Testis (tissue), 3 donors: ENCODE data around the gene OR52I1. TPM values are rescaled to one million over a fixed set of nuclear protein-coding genes. Genes with fewer than 3 reads are reported as not detected.
A peak's percentile ranks its signal among the peaks of the same experiment; 100 is the strongest.

Experiments used
- DNase-seq: peaks from one replicate; pipeline ENCODE4 v3.0.0-alpha.2; 2019
- H3K27ac ChIP-seq, 2 donors: fragments of 200-600 bp; sonication (generic); one replicate each; pipeline ENCODE4 v1.5.1; 2019
- H3K27me3 ChIP-seq: fragments of 200-600 bp; sonication (generic); one replicate; pipeline ENCODE4 v1.5.1; 2019
- H3K36me3 ChIP-seq: fragments of 200-600 bp; sonication (generic); one replicate; pipeline ENCODE4 v1.5.1; 2017; ENCODE audit warnings: low read depth; ENCODE audit errors: missing control alignments
- H3K4me1 ChIP-seq: fragments of 200-600 bp; sonication (generic); one replicate; pipeline ENCODE4 v1.5.1; 2019
- H3K4me3 ChIP-seq, 2 donors: fragments of 200-600 bp; sonication (generic); one replicate each; pipeline ENCODE4 v1.5.1; 2017 to 2019
- H3K9me3 ChIP-seq: fragments of 200-600 bp; sonication (generic); one replicate; pipeline ENCODE4 v1.5.1; 2017
- CTCF ChIP-seq, 3 experiments: fragments of 450-650 bp in 2 of 3; fragments of 200-600 bp in 1 of 3; sonication (generic) in 1 of 3; IDR thresholded peaks; one replicate each; pipeline ENCODE4 v1.5.1; 2016 to 2019; ENCODE audit warnings: antibody characterized with exemption in 3 of 3, mild to moderate bottlenecking in 2 of 3, moderate library complexity in 1 of 3
- POLR2A ChIP-seq: fragments of 450-650 bp; IDR thresholded peaks from one replicate; pipeline ENCODE4 v1.6.1; 2017; ENCODE audit warnings: antibody characterized with exemption, mild to moderate bottlenecking, moderate library complexity
- WGBS, 2 donors: methylation state at CpG; one replicate each; pipeline ENCODE4 v1.1.5; 2018; 5-methylcytosine and 5-hydroxymethylcytosine counted together
- intact Hi-C: fragments of 100-400 bp; cut with DNase I; formaldehyde crosslinking; loops from one replicate; pipeline ENCODE4 v1.15.1; 2023; ENCODE audit warnings: low total_unique reads
- polyA plus RNA-seq: library from polyadenylated mRNA; stranded (reverse); fragments of 350-450 nt; fragmentation: Illumina TruSeq; extraction: RNeasy Lipid Tissue Mini Kit (QIAGEN cat#74804); gene quantifications from one replicate; pipeline ENCODE4 v1.2.3, GENCODE V29; 2014; ENCODE audit warnings: low read depth, low replicate concordance; ENCODE audit not compliant: insufficient read depth
- total RNA-seq, 2 donors: library from RNA; depleted of rRNA; stranded (reverse); fragments of >200 nt; gene quantifications; one replicate each; pipeline ENCODE4 v1.2.3, GENCODE V29; 2016

Gene OR52I1
- total and polyA plus RNA-seq, 3 donors from 2014 or later, result not detected

- H3K4me1 ChIP-seq, result no peaks in the 10 kb centered on the region
- peak; percentile 95 for DNase-seq
- intact Hi-C loops, result no loop called here
- H3K4me3 ChIP-seq, result no peak overlapping the region
- 28 to 31% methylated on average over 15 of the region's 15 CpGs for WGBS, 2 donors
- H3K27me3 ChIP-seq, result no peaks in the 10 kb centered on the region
- no peaks in the 10 kb centered on the region for H3K9me3 ChIP-seq
- TF ChIP-seq CTCF (IDR thresholded peaks at IDR 0.05), result peak; percentile 68 to 88 (median 81)
- TF ChIP-seq POLR2A, result no peak
- no peak overlapping the region for H3K27ac ChIP-seq
- no peaks in the 10 kb centered on the region for H3K36me3 ChIP-seq
These were observed 32.6 kb downstream of the OR52I1 start for GRCh38 chr11:4626207-4627099.

GRCh38 chr11:4636136-4636535 lies 42.3 kb downstream of the OR52I1 start:
- DNase-seq, result no peak
- H3K27ac ChIP-seq, result no peak overlapping the region
- H3K4me3 ChIP-seq, result no peak overlapping the region
- no peaks in the 10 kb centered on the region for H3K36me3 ChIP-seq
- 53 to 59% methylated on average over 2 of the region's 2 CpGs for WGBS, 2 donors
- no peaks in the 10 kb centered on the region for H3K27me3 ChIP-seq
- peaks cover 3% of the 10 kb centered on the region for H3K4me1 ChIP-seq
- H3K9me3 ChIP-seq, result no peaks in the 10 kb centered on the region
- no peak for TF ChIP-seq CTCF (IDR thresholded peaks at IDR 0.05)
- TF ChIP-seq POLR2A, result no peak
- intact Hi-C loops, result loop anchor here (5.0 to 10.0 kb wide), 2 partner anchors 191 to 369 kb away; no protein-coding TSS in a partner anchor

- WGBS, 2 donors, result 25 to 28% methylated on average over 8 to 21 of the region's 21 CpGs
- Histone ChIP-seq H3K4me1 (peaks cover 3% of the 10 kb centered on the region), H3K4me3 (peak within 1 kb of the TSS; percentile 29 to 31), H3K36me3 (no peaks in the 10 kb centered on the region), H3K27ac (no peak within 1 kb of the TSS), H3K27me3 (no peaks in the 10 kb centered on the region), H3K9me3 (no peaks in the 10 kb centered on the region)
- TF ChIP-seq POLR2A (no peak), CTCF (IDR thresholded peaks at IDR 0.05) (peak; percentile 72 to 84 (median 83))
- DNase-seq, result peak; percentile 85
- intact Hi-C loops, result loop anchor here (5.0 to 10.0 kb wide), 2 partner anchors 190 to 368 kb away; no protein-coding TSS in a partner anchor
These were observed 43.3 kb downstream of the OR52I1 start, which contains the start of gene OR51D1 for GRCh38 chr11:4636962-4637661. Gene OR51D1, plus strand, starts transcription at chr11:4637477. Its CDS starts 2,314 bp downstream, at chr11:4639791.

GRCh38 chr11:4637662-4638047 lies 43.8 kb downstream of the OR52I1 start:
- Histone ChIP-seq H3K36me3 (no peaks in the 10 kb centered on the region), H3K27ac (no peak overlapping the region), H3K4me1 (peaks cover 3% of the 10 kb centered on the region), H3K4me3 (peak overlapping the region in 1 of 2 donors; percentile 31), H3K27me3 (no peaks in the 10 kb centered on the region), H3K9me3 (no peaks in the 10 kb centered on the region)
- no peak for DNase-seq
- TF ChIP-seq POLR2A, result no peak
- no peak for TF ChIP-seq CTCF (IDR thresholded peaks at IDR 0.05)
- WGBS, 2 donors, result 61 to 76% methylated on average over 3 of the region's 3 CpGs
- intact Hi-C loops, result loop anchor here (5.0 to 10.0 kb wide), 2 partner anchors 190 to 367 kb away; no protein-coding TSS in a partner anchor
